NCI-H1417 (cell line): Measurements from ENCODE around the gene PAX6.

Experiments used
- DNase-seq, 3 experiments: peaks; one replicate each; lab custom pipeline; 2025; lab: John Stamatoyannopoulos, UW

Gene PAX6

DNA sequence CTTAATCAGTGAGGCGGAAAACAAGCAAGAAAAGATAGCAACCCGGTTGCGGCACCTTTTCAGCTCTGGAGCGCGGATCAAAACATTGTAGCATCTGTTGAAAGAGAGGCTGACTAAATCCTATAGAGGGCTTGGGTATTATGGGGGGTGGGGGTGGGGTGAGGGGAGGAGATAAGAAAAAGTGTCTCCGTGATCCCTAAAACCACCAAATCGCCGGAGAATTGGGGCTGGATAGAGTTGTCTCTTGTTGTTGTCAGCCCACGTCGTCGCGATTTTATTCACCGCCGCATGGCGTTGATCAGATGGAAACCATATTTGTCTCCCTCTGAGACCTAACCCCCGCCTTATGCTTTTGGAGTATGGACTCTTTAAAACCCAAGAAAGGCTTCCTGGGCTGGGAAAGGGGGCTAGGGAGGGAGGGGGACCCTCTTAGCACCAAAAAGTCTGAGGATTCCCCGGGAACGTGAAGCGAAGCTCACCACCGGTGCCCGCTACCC lies 13.0 kb downstream of the PAX6 start:
- no peak for DNase-seq

DNA sequence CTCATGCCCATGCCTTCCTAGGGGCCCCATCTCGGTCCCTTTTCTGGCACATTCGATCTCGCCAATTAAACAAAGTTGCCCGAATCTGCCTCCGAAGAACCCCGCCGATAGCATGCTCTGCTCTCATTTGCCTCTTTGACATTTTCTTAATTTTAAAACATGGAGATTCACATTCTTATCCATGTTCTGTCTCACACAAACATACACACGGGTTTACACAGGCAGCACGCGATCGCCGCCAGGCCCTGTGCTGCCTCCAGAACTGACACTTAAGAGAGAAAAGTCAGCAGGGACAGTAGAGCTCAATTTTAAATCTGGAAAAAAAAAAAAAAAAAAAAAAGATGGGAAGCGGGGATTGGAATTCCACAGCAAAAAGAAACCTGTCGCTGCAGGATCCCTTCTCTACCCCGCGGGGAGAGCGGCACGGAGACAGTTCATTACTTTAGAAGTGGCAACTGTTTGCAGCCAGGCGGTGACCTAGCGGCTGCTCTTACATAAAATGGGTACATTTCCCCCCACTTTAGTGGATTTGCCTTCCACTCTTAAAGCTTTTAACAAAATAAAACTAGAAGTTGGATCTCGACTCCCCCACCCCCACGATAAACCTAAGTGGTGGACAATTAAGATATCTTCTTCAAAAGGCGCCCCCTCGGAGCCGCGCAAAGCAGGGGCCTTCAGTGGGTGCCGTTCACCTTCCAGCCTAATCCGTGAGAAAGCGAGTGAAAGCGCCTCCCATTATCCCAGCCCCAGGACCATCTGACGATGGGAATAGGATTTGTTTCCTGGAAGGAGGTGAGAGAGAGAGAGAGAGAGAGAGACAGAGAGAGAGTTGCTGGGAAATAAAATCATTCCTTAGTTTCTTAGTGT lies 13.7 kb downstream of the PAX6 start:
- DNase-seq, result no peak

DNA sequence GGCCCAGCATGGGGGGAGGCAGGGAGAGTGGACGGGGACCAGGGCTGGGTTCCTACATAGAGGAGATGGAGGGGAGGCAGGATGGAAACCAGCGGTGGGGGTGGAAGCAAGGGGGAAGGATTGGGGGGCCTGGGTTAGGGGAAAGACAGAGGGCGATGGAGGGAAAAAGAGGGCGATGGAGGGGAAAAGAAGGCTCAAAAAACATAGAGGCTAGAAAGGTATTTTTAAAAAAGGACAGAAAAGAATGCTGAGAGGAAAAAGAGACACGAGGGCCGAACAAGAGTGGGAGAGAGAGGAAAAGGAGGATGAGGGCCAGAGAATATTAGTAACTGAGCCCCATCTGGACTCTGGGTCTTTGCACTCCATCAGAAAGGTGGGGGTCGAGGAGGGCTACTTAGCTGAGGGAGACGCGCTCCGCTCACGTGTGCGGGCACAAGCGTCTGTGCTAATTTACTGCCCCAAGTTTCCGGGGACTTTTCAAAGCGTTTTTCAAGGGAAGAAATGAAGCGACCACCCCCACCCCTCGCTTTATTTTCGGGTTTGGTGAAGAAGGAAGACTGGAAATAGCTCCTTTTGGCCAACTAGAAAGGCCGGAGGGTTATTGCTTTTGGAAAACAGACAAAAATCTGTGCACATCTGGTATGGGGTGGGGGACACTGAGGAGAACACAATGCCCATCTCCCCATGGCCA lies 14.5 kb downstream of the PAX6 start:
- no peak for DNase-seq

DNA sequence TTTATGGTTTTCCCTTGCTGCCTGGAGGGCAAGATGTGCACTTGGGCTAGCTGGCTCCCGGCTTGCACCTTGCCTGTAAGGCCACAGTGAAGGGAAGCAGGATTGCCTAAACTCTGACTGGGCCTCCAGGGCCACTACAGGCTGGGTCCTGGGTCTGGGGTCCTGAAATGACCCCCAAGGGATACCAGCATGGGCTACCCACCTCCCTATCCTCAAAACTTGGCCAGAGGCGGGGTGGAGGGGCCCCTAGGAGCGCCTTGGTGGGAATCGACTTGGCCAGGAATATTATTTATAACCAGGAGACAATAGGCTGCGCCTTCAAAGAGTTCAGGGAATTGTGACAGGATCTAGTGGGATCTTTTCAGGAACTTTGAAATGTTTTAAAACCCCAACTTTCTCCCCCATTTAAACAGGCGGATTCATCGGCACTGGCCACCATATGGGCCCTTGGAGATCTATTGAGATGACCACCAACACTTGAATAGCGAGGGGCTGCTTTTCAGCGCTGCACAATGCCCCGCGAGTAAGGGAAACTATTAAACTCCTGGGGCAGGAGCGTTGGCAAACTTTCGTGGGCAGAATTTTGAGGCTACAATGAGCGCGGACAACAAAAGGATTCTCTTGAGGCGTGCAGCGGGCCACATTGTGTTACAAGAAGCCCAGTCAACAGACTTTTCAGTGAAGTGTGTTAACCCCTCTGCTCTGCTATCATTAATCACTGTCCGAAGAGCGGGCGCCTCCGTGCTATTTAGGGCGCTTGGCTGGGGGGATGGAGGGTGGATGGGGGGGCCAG lies 15.2 kb downstream of the PAX6 start:
- no peak for DNase-seq

DNA sequence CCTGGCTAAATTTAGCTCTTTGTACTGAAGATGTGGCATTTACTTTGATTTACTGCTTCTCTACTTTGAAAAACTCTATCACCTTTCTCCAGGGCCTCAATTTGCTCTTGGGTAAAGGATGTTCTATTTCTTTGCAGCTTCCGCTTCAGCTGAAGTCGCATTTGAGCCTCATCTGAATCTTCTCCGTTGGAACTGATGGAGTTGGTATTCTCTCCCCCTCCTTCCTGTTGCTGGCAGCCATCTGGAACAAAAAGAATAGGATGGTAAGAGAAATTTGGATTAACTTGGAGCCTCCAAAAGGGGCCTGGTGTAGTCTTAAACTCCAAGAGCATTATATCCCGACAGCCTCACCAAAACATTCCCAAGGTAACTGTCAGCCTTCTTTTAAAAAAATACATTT lies 16.6 kb downstream of the PAX6 start:
- DNase-seq, result no peak

DNA sequence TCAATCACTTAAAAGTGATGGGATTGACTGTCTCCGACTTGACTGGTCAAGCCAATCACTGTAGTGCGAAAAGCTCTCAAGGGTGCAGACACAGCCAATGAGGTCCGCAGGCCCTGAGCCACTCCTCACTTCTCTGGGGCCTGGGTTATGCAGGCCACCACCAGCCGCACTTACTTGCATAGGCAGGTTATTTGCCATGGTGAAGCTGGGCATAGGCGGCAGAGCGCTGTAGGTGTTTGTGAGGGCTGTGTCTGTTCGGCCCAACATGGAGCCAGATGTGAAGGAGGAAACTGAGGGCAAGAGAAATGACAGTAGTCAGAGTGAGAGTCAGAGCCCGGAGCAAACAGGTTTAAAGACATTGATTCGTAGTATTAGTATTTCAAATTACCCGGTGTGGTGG lies 17.9 kb downstream of the PAX6 start:
- no peak for DNase-seq

DNA sequence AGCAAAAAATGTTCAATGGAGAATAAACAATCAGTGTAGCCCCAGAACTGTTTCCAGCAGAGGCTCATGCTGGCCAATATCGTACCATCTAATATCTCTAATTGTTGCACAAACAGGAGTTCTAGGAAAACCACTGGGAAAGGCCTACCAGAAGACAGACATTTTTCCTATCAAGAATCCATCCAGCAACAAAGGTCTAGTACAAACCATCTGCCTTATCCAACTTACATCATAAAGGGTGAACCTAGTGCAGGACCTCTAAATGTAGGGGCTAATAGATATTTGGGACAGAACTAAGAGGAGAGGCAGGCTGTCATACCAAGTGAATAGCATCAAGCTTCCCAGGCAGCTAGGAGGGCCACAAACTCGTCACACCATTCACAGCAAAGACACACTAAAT lies 18.7 kb downstream of the PAX6 start:
- DNase-seq, result no peak

DNA sequence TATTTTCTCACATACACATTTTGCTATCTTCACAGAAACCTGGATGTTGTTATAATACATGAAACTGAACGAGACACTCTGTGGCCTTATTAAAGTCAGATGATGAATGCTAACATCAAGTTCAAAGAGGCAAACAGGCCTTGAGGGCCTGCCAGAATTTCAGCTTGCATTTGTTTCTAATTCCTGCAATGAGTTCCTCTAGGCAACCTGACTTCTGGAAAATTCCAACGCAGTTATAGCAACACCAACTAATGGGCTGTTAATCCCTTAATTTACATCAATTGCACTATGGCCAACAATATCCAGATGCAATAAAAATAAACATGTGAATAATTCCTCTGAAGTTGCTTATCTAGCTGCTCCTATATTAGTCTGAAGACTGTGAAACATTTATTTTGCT lies 19.1 kb downstream of the PAX6 start:
- no peak for DNase-seq

- DNase-seq, result no peak
Observed at GRCh38 chr11:31790649-31791048, 20.5 kb downstream of the PAX6 start.

- DNase-seq, result no peak
Observed at GRCh38 chr11:31788085-31788484, 23.0 kb downstream of the PAX6 start.

DNA sequence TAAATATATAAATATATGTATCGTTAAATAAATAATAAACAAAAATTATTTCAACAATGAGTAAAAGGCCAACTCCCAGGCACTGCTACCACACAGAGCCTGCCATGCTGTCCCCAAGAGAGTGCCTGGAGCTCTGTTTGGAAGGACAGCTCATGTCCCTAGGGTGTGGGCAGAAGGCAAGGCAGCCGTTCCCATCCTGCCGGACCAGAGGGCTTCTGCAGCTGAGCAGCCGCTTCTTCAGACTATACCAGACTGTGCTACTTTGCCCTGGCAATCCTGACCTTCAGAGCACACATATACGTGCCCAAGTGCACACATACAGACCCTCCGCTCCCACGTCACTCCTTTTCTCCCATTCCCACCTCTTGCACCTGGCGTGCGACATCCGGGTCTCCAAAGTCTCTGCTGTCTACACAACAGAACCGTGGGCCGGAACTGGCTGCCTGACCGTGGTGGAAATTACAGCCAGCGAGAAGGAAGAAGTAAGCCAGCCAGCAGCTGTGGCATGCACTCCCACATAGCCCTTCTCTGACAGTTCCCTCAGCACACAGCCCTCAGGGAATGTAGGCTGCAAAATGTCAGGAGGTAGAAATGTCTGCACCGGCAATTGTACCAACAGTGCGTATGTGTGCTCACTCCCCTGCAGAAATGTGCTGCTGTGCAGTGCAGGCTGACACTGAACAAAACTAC lies 24.0 kb downstream of the PAX6 start:
- DNase-seq, result no peak

- DNase-seq, result no peak
Observed at GRCh38 chr11:31784611-31785010, 26.5 kb downstream of the PAX6 start.

DNA sequence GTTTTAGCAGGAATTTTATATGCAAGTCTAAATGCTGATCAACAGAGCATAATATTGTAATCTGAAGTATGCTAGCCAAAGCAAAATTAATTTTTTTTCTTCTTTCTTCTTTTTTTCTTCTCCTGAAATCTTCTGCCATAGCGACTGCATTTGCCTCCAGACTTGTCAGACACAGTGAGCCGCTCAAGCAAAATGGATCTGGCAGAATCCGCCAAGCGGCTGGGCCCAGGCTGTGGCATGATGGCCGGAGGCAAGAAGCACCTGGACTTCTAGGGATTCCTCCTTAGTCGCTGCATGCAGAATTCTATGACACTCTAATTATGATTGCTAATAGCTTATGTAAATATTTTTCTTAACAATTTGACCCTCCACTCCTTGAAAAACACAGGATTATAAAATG lies 27.9 kb downstream of the PAX6 start:
- peak in 1 of 3 experiments; percentile 53 for DNase-seq

- DNase-seq, result no peak
Observed at GRCh38 chr11:31782257-31782656, 28.9 kb downstream of the PAX6 start.

DNA sequence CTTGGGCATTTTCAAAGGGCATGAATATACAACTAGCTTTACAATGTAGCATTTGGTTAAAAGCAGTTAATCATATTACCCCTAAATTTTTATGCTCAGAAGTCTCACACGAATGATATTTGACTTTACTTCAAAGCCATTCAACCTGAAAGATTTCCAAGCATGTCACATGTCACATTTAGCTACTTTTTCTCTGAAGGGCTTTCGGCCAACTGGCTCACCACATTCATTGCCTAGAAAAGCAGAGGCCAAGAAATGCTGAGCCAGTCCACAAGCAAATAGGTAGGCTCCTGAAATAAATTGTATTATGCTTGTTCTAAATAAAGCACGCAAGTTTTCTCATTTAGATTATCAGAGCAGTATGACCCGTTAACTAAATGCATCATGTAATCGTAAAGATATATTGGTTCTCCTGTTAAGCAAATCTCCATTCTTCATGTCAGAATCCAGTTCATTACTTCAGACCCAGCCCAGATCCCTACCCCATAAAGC lies 30.6 kb downstream of the PAX6 start:
- no peak for DNase-seq

DNA sequence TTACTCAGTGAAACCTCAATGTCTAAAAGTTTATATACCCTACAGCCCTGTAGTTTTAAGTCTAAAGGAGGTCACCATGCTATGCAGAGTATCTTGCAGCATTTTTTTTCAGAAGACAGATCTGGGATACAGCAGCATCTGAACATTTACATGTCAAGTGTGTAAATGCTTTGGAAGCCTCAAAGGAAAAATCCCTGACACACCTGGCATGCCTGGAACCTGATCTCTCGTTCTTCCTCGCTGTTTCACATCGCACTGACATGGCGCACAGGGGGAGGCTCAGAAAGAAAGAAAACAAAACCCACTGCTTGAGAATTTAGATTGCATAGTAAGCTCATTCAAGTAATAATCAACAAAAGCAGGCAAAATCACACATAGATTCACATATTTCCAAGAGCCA lies 31.0 kb downstream of the PAX6 start:
- peak in 2 of 3 experiments; percentile 46 to 52 for DNase-seq

- no peak for DNase-seq
Observed at GRCh38 chr11:31779374-31779791, 31.7 kb downstream of the PAX6 start.

DNA sequence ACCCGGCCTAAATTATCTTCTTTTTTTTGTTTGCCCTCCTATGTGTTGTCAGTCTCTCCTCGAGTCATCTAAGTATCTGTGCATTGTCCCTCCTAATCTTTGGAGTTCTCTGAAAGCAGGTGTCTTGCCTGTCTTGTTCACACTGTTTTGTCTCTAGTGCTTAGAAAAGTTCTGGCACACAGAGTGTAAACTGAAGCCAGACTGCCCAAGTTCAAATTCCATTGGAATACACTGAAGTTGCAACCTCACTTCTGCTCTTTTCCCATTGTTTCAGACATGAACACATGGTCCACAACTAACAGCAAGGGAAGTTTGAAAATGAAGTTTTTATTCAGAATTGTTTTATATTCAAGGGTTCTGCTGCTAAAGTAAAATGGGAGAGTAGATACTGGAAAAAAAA lies 38.7 kb downstream of the PAX6 start:
- DNase-seq, result no peak

DNA sequence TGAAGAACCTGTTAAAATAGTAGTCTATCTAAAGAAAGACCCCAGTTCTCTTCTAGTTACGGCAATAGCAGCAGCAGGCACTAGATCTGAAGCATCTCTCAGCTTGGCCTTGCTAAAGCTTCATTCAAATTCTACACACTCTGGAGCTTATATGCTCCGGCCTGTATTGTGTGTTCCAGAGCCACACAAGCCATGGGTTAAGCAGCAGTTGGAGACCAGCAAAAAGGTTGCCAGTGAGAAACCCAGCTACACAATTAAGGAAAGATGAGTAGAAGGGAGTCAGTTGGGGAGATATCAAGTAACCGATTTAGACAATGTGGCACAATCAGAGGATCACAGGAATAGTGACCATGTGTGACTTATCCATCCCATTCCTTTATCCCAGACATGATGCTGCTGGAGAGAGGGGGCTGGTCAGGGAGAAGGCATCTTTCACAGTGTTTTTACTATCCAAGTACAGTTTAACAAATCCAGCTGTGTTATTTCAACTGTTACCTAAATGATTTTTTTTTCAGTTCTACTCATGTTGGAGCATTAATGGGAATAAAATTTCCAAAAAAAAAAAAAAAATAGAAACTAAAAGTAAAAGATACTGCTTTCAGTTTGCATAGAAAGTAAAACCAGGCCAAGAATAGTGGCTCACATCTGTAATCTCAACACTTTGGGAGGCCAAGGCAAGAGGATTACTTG lies 41.0 kb downstream of the PAX6 start:
- DNase-seq, result no peak

DNA sequence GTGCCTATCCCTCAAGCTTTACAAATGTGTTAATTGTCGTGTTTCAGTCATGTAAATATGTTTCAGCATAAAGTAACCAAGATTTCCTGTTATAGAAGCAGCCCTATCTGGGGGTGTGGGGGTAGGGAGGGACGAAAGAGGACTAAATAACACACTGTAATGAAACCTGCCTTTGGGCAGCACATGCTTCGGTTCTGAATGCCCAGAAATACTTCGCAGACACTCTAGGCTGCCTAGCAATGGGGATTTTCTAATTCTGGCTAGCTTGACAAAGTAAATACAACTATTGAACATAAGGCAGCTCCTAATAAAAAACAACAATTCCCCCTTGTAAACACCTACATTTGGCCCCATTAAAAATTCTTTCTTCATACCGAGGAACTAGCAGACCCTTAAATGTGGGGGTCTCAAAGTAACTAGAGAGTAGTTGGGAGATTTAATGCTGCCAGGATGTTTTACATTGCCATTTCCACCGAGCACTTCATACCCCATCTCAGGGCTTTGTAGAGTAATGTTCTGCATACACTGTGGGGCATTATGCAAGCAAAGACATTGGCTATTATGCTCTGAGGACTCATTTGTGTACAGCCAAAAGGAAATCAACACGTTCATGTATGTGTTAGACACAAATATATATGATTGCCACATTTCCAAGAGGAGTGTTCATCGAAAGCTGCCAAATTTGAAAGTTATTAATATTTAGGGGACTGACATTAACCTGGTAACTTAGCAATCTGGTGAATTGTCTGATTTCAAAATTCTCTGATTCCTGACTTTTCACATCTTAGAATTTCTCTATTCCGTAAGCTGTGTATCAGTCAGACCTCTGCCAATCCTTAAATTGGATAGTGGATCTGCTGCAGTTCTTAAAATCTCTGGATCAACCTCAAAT lies 42.1 kb downstream of the PAX6 start:
- DNase-seq, result peak in 2 of 3 experiments; percentile 8 to 29
